ENCODE results near the gene RNF224.

Gene RNF224

GRCh38 chr9:137227054-137227852, at the start of gene RNF224:
RNF224 (plus strand) TSS chr9:137227502; CDS start chr9:137228336, 834 bp downstream.
- peak; percentile 97 for DNase-seq (ENCODE audit: low spot score)

- DNase-seq (ENCODE audit: low spot score), result no peak
These were observed 48.9 kb upstream of the RNF224 start for GRCh38 chr9:137178201-137178938.

GRCh38 chr9:137178939-137179630, 48.2 kb upstream of the RNF224 start:
- no peak for DNase-seq (ENCODE audit: low spot score)

GRCh38 chr9:137179761-137180160, 47.5 kb upstream of the RNF224 start:
- DNase-seq (ENCODE audit: low spot score), result no peak

- DNase-seq (ENCODE audit: low spot score), result no peak
These were observed 46.8 kb upstream of the RNF224 start for GRCh38 chr9:137180491-137180890.

GRCh38 chr9:137181680-137182079, 45.6 kb upstream of the RNF224 start:
- no peak for DNase-seq (ENCODE audit: low spot score)

- DNase-seq (ENCODE audit: low spot score), result no peak
These were observed 44.5 kb upstream of the RNF224 start for GRCh38 chr9:137182836-137183235.

- no peak for DNase-seq (ENCODE audit: low spot score)
These were observed 43.2 kb upstream of the RNF224 start for GRCh38 chr9:137183980-137184595.

- no peak for DNase-seq (ENCODE audit: low spot score)
These were observed 42.2 kb upstream of the RNF224 start for GRCh38 chr9:137184881-137185660.

GRCh38 chr9:137185921-137186320, 41.4 kb upstream of the RNF224 start:
- DNase-seq (ENCODE audit: low spot score), result no peak

GRCh38 chr9:137186385-137186784, 40.9 kb upstream of the RNF224 start:
- DNase-seq (ENCODE audit: low spot score), result no peak

- no peak for DNase-seq (ENCODE audit: low spot score)
These were observed 39.9 kb upstream of the RNF224 start for GRCh38 chr9:137187386-137187785.

- DNase-seq (ENCODE audit: low spot score), result no peak
These were observed 39.2 kb upstream of the RNF224 start for GRCh38 chr9:137188086-137188489.

GRCh38 chr9:137188490-137189296, 38.6 kb upstream of the RNF224 start, which contains the start of the genes ANAPC2 and SSNA1:
ANAPC2 (minus strand) TSS chr9:137188560; CDS start chr9:137188532, 28 bp downstream.
SSNA1 (plus strand) TSS chr9:137188676; CDS start chr9:137188727, 51 bp downstream.
- DNase-seq (ENCODE audit: low spot score), result peak; percentile 97

GRCh38 chr9:137189297-137190295, 37.7 kb upstream of the RNF224 start:
- no peak for DNase-seq (ENCODE audit: low spot score)

- no peak for DNase-seq (ENCODE audit: low spot score)
These were observed 36.9 kb upstream of the RNF224 start for GRCh38 chr9:137190315-137190856.

- DNase-seq (ENCODE audit: low spot score), result no peak
These were observed 36.1 kb upstream of the RNF224 start for GRCh38 chr9:137191245-137191644.

- DNase-seq (ENCODE audit: low spot score), result no peak
These were observed 35.4 kb upstream of the RNF224 start for GRCh38 chr9:137191691-137192447.

All from HuH-7 (cell line).